Esophagus mucosa (tissue), 1 donor: ENCODE results near the gene RETN. TPM values are rescaled to one million over a fixed set of nuclear protein-coding genes. Genes with fewer than 3 reads are reported as not detected.
"Not testable (repeated sequence)": the region's sequence is repeated elsewhere in the genome, so short reads cannot be mapped to it uniquely, and the experiment has no call there.

ENCODE experiments used
- ATAC-seq: fragments of 200-7000 bp; cut with Tn5 transposase; one replicate; pipeline ENCODE4 v1.9.1; 2020
- total RNA-seq: library from RNA; stranded (reverse); gene quantifications from one replicate; pipeline ENCODE4 v1.2.4, GENCODE V29; 2023
- donor health status: DM: yes; HTN: yes; CAD: no.

The RETN gene
- total RNA-seq, 1 donor from 2014 or later, result not detected

DNA sequence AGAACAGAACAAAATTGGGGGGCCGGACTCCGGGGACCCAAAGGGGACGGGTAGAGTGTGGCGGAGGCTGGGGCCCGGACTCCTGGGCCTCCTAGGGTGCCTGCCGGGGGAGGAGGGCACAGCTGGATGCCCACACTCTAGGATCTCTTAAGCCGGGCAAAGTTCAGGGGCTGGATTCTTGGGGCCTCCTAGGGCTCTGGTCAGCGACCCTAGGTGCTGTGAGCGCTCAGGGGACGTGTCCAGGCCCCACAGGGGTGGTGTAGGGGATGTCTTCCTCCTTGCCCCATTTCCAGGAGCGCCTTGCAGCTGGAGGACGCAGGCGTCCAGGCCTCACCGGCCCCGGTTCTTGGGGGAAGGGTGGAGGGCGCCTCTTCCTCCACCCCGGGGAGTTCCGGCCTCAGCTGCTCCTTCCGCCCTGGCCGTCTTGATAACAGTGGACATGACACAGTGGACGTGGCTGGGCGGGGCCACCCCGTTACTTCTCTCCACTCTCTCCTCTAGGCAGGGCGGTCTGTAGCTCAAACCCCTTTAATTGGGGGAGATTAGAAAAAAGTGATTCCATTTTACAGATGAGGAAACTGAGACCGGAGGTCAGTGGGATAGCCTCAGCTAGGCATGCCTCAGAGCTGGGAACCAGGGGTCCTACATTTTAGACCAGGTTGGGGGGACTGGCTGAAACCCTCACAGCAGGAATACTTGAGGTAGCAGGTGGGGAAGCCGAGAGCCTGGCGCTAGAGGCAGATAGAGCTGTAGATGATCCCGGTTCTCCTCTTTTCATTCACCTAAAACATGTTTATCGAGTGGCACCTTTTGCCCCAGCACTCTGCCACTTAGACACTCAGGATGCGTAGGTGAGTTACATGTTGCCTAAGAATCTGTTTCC is 31.2 kb upstream of the RETN start:
- peak; percentile 32 for ATAC-seq

DNA sequence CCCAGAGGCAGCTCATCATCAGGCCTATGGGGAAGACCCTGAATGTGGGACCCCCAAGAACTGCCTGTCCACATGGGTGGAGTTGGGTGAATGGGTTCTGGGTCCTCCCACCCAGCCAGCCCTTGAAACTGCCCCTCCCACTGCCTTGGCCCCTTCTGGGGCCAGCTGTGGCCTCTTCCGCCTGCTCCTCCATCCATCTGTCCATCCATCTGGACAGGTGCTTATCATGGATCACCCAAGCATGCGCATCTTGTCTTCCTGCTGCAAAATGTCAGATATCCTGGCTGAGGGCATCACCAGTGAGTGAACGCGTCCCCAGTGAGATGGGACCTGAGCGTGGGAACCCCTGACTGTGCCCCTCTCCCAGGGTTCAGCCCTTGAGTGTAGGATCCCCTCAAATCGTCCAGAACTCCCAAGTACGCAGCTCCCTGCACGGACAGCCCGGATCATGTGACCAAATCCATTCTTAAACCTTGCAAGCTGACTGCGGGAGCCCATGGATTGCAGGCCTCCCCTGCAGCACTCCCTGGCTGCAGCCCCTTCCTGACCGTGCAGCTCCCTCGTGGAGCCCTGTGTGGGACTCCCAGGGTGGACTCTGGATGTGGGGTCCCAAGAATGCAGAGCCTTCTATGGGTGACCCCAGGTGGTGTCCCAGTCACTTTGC is 29.9 kb upstream of the RETN start:
- ATAC-seq, result no peak

DNA sequence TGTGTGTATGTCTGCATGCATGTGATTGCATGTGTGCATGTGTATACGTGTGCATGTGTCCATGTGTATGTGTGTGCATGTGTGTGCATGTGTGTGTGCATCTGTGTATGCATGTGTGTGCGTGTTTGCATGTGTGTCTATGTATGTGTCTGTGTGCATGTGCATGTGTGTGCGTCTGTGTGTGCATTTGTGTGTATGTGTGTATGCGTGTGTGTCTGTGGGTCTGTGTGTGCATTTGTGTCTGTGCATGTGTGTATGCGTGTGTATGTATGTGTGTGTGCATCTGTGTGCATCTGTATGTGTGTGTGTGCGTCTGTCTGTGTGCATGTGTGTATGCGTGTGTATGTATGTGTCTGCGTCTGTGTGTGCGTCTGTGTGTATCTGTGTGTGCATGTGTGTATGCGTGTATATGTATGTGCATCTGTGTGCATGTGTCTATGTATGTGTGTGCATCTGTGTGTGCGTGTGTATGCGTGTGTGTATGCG is 28.9 kb upstream of the RETN start:
- ATAC-seq, result no peak

DNA sequence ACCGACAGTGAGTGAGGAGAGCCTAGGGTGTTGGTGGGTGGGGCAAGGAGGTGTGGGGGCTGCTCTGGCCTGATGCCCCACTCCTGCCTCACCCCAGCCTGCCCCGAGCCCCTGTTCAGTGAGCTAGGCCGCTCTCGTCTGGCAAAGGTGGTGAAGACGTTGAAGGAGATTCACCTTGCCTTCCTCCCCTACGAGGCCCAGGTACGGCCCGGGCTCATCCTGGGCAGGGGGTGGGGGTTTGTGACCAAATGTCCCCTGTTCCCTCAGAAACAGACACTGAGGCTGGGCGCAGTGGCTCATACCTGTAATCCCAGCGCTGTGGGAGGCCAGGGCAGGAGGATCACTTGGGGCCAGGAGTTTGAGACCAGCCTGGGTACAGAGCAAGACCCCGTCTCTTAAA is 28.0 kb upstream of the RETN start:
- ATAC-seq, result no peak

DNA sequence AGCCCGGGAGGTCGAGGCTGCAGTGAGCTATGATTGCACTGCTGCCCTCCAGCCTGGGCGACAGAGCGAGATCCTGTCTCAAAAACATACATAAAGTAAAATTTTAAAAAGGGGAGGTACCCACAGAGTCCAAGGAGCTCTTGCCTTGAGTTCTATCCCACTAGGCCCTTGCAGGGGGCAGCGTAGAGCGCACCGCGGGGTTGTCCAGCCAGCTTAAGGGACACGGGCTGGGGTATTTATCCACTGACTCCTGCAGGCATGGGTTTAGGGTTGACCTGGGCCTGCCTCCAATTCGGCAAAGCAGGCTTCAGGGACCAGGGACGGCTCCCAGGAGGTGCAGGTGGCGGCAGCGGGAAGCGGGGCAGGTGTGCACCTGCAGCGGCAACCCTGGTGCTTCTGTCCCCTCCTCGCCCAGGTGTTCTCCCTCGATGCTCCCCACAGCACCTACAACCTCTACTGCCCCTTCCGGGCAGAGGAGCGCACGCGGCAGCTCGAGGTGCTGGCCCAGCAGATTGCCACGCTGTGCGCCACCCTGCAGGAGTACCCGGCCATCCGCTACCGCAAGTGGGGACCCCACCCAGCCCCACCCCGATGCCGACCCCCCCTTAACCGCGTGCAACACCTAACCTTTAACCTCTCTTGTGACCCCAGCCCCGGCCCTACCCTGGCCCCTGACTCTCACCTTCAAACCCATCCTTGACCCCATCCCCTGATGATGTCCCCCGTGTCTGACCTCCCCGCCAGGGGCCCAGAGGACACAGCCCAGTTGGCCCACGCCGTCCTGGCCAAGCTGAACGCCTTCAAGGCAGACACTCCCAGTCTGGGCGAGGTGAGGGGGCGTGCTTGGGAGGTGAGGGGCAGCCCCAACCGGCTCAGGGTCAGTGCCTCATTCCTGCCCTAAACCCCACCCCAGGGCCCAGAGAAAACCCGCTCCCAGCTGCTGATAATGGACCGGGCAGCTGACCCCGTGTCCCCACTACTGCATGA is 27.3 kb upstream of the RETN start:
- no peak for ATAC-seq

DNA sequence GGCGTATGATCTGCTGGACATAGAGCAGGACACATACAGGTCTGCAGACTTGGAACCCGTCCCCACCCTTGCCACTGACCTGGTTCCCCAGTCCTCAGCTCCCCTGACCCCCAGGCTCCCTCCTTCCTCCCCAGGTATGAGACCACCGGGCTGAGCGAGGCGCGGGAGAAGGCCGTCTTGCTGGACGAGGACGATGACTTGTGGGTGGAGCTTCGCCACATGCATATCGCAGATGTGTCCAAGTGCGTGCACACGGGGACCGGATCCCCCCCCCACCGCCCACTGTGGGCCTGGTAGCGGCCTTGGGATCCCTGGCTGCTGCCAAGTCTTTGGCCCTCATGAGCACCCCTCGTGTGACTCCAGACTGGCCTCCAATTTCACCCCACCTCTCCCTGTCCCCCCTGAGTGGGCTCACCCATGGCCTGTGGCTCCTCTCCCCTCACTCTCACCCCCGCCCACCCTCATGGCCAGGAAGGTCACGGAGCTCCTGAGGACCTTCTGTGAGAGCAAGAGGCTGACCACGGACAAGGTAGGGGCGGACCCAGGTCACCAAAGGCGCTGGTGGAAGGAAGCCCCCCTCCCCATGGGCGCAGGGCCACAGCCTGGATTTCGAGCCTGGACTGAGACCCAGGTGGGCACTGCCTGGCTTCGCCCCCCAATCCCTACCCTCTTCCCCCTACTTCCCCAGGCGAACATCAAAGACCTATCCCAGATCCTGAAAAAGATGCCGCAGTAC is 26.4 kb upstream of the RETN start:
- no peak for ATAC-seq

DNA sequence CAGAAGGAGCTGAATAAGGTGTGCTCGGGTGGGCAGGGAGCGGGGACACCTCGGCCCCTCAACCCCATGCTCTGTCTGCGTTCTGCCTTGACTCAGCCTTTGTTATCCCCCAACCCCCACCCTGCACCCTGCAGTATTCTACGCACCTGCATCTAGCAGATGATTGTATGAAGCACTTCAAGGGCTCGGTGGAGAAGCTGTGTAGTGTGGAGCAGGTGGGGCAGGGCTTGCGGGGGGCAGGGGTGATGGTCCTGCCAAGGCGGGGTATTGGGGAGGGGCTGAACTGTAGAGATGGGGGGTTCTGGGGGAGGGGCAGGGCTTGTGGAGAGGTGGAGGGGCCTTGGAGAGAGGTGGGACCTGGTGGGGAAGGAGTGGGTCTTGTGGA is 25.8 kb upstream of the RETN start:
- ATAC-seq, result no peak

DNA sequence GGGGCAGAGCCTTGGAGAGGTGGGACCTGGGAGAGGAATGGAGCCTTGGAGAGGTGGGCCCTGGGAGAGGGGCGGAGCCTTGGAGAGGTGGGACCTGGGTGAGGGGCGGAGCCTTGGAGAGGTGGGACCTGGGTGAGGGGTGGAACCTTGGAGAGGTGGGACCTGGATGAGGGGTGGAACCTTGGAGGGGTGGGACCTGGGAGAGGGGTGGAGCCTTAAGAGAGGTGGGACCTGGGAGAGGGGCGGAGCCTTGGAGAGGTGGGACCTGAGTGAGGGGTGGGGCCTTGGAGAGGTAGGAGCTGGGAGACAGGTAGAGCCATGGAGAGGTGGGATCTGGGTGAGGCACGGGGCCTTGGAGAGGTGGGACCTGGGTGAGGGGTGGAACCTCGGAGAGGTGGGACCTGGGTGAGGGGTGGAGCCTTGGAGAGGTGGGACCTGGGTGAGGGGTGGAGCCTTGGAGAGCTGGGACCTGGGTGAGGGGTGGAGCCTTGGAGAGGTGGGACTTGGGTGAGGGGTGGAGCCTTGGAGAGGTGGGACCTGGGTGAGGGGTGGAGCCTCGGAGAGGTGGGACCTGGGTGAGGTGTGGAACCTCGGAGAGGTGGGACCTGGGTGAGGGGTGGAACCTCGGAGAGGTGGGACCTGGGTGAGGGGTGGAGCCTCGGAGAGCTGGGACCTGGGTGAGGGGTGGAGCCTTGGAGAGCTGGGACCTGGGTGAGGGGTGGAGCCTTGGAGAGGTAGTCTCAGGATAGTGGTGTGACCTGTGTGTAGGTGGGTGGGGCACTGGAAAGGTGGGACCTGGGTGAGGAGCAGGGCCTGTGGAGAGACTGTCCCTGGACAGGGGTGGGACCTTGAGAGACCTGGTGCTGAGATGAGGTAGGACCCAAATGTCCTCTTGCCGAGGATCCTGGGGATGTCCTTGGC is 25.0 kb upstream of the RETN start:
- not testable (repeated sequence) for ATAC-seq

DNA sequence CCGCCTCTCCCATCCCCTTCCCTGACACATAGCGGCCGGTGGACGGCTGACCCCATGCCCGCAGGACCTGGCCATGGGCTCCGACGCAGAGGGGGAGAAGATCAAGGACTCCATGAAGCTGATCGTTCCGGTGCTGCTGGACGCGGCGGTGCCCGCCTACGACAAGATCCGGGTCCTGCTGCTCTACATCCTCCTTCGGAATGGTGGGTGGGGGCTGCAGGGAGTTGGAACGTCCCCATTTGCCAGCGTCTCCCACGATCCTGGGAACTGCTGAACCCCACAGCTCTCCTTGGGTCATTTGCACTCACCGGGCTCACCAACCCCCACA is 24.3 kb upstream of the RETN start:
- no peak for ATAC-seq

DNA sequence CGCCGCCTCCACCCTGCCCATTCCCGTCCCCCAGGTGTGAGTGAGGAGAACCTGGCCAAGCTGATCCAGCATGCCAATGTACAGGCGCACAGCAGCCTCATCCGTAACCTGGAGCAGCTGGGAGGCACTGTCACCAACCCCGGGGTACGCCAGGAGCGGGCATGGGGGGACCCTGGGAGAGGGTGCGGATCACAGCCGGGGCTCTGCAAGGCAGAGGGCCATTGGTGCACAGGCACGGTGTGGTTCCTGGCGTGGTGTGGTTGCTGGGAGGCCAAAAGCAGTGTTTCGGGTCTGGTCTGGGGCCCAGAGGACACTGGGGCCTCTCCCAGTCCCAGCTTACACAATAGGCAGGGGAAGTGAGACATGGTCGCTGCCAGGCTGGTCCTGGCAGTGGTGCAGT is 23.7 kb upstream of the RETN start:
- ATAC-seq, result no peak

DNA sequence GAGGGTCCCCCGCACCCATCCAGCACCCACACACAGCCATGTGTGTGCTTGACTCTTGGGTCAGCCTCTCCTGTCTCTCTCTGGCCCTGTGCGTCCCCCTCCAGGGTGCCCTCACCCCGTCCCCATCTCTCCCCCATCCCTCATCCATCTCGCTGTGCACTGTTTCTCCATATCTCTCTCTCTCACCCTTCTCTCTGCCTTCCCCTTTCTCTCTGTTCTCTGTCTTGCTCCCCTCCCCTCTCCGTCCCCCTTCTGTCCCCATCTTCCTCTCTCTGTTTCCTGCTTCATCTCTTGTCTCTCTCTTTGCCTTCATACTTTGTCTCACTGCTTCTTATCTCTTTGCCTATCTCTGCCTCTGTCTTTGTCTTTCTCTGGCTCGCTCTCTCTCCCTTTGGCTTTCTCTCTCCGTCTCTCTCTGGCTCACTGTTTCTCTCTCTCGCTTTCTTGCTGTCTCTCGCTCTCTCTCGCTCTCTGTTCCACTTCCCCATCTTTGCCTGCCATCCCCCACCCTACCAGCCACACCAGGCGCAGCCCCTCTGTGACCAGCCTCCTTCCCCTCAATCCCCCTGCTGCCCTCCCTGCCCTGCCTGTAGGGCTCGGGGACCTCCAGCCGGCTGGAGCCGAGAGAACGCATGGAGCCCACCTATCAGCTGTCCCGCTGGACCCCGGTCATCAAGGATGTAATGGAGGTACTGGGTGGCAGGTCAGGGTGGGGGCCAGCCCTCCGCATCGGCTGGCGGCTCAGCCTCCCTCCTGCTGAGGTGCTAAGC is 23.0 kb upstream of the RETN start:
- no peak for ATAC-seq

DNA sequence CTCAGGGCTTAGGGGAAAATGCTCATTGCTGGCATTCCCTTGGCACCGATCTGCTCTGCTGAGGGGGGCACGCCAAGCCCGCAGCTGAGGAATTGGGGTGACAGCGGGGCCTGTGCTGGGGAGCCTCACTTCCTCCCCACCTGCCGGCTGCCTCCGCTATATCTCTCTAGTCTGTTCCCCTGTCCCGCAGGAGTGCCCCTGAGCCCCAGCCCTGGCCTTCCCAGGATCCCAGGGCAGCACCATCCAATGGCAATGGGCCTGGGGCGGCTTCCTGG is 22.5 kb upstream of the RETN start:
- no peak for ATAC-seq

DNA sequence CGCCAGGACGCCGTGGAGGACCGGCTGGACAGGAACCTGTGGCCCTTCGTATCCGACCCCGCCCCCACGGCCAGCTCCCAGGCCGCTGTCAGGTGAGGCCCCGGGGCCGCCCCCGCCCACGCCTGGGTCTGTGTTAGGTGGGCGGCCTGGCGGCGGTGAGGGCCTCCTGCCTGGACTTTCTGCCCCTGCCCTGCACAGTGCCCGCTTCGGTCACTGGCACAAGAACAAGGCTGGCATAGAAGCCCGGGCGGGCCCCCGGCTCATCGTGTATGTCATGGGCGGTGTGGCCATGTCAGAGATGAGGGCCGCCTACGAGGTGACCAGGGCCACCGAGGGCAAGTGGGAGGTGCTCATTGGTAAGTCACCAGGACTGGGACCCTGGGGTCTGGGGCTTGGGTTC is 21.7 kb upstream of the RETN start:
- no peak for ATAC-seq

DNA sequence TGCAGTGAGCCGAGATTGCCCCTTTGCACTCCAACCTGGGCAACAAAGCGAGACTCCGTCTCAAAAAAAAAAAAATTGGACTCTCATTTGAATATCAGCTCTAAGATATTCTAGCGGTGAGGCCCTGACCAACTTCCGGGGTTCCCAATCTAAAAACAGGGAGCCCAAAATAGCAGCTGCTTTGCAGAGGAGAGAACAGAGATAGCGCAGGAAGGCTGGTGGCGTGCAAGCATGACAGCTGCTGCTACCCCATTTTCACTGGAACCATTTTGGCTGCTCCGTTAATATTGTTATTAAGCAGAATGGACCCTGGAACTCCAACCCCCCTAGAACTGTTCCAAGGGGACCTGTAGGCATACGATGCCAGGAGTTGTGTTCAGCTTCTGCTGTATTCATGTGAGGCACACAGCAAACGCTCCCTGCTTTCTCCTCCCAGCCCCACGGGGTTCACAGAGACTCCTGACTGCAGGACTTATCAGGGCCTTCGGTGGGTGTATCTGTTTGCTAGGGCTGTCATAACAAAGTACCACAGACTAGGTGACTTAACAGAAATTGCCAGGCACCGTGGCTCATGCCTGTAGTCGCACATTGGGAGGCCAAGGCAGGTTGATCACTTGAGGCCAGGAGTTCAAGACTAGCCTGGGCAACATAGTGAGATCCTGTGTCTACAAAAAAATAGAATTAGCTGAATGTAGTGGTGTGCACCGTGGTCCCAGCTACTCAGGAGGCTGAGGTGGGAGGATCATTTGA is 20.4 kb upstream of the RETN start:
- ATAC-seq, result no peak

DNA sequence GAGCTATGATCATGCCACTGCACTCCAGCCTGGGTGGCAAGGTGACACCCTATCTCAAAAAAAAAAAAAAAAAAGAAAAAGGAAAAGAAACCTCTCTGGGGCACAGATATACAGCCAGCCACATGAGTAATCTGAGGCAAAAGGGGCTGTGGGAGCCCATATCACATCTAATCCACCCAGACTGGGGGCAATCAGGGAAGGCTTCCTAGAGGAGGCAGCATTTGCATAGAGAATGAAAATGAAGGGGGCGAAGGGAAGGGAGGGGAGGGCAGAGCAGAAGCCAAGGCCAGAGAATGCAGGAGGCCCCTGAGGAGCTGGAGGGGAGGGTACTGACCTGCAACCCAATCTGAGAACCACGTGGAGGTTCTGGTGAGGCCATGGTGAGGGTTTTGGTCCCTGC is 18.7 kb upstream of the RETN start:
- ATAC-seq, result no peak

DNA sequence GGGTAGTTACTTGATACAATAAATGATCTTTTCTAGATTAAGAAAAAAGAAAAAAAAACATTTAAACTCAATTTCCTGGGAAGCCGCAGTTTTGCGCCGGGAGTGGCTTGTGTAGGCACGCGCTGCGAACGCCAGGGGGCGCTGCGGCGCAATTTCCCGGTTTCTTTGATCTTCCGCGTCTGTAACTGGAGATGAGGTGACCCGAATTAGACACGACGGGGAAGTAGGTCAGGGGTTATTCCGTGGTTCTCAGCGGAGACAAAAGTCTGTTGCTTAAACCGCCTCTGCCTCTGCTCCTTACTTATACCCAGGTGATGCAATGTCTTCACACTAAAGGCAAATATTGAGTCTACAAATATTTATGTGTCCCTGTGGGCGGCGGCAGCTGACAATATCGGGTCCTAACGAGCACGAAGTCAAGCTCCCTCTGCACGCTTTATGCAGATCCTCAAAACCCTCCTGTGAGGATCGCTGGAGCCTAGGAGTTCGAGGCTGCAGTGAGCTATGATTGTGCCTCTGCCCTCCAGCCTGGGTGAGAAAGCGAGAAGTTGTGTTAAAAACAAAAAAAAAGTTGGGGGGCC is 16.7 kb upstream of the RETN start:
- peak; percentile 82 for ATAC-seq

DNA sequence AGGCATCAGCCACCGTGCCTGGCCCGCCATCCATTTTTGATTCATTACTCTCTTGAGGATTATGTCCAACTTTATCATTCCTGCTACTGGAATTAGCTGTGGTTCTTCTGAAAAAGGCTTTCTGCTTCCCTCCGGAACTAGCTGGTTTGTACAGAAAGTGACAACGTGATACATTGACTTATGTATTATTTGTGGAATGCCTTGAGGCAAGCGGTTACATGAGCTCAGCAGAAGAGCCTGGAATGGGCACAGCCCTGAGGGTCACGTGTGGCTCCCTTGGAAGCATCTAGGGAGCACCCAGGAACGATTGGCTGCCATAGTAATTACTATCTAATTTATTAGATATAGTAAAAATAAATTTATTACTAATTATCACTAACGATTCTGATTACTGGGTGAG is 14.4 kb upstream of the RETN start:
- no peak for ATAC-seq

DNA sequence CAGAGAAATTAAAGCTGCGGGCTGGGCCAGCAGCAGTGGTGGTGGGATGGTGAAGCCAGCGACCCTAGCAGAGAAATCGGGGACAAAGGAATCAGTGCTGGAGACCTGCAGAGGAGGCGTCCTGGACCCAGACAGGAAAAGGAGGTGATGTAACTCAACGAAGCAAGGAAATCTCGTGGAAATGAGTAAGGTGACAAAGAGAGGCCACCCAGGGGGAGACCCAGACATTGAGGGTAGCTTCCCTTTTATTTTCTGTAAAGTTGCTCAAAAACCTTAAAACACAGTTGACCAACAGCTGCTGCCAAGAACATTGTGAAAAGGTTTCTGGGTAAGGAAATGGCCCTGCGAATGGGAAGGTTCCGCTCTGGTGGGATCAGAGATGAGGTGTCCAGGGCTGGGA is 13.3 kb upstream of the RETN start:
- ATAC-seq, result no peak

DNA sequence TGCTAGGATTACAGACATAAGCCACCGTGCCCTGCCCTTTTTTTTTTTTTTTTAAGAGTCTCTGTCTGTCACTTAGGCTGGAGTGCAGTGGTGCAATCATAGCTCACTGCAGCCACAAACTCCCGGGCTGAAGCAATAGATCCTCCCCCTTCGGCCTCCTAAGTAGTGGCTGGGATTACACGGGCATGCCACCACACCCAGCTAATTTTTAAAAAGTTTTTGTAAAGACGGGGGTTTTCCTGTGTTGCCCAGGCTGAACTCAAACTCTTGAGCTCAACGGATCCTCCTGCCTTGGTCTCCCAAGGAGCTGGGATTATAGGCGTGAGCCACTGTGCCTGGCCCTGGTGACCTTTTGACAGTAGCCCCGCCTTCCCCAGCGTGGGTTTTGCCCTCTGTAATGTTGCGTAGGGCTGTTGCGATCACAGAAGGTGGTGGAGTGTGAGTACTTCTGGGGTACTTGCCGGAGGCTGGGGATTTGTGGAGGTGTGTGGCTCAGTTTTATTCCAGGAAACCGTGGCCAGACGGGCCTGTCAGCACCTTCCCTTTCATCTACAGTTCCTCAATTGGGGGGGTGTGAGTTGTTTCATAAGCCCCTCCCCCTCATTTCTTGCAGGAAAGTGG is 11.6 kb upstream of the RETN start:
- ATAC-seq, result peak; percentile 48
